ENCODE measurements around the gene ITPR3. TPM values are rescaled to one million over a fixed set of nuclear protein-coding genes. Genes with fewer than 3 reads are reported as not detected.

Gene ITPR3
- total RNA-seq, 4 donors from 2014 or later, result 13.8 to 23.5 (median 19.6) TPM

GRCh38 chr6:33659986-33660385 is 38.9 kb downstream of the ITPR3 start:
- no peak for TF ChIP-seq CTCF (IDR thresholded peaks at IDR 0.05; ENCODE audit: low read depth)

GRCh38 chr6:33661106-33661838 is 40.1 kb downstream of the ITPR3 start:
- no peak for TF ChIP-seq CTCF (IDR thresholded peaks at IDR 0.05; ENCODE audit: low read depth)

- no peak for TF ChIP-seq CTCF (IDR thresholded peaks at IDR 0.05; ENCODE audit: low read depth)
Observed at GRCh38 chr6:33662318-33662717, 41.2 kb downstream of the ITPR3 start.

GRCh38 chr6:33663028-33663427 is 41.9 kb downstream of the ITPR3 start:
- TF ChIP-seq CTCF (IDR thresholded peaks at IDR 0.05; ENCODE audit: low read depth), result no peak

- TF ChIP-seq CTCF (IDR thresholded peaks at IDR 0.05; ENCODE audit: low read depth), result no peak
Observed at GRCh38 chr6:33663727-33664449, 42.8 kb downstream of the ITPR3 start.

- TF ChIP-seq CTCF (IDR thresholded peaks at IDR 0.05; ENCODE audit: low read depth), result no peak
Observed at GRCh38 chr6:33664506-33665057, 43.5 kb downstream of the ITPR3 start.

- TF ChIP-seq CTCF (IDR thresholded peaks at IDR 0.05; ENCODE audit: low read depth), result no peak
Observed at GRCh38 chr6:33665957-33666356, 44.8 kb downstream of the ITPR3 start.
